Neural cell (in vitro differentiated cells): ENCODE data around the gene TMEM52B.

ENCODE experiments used
- POLR2AphosphoS5 ChIP-seq: IDR thresholded peaks from 2 replicates; pipeline ENCODE4 v1.6.1; 2012
- TF ChIP-seq, protein P1 (sequence below): fragments of 450-650 bp; IDR thresholded peaks from 2 replicates; pipeline ENCODE4 v1.5.1; 2014; ENCODE audit warnings: antibody characterized with exemption, mild to moderate bottlenecking, moderate library complexity; ENCODE audit not compliant: poor library complexity, severe bottlenecking

DNA sequence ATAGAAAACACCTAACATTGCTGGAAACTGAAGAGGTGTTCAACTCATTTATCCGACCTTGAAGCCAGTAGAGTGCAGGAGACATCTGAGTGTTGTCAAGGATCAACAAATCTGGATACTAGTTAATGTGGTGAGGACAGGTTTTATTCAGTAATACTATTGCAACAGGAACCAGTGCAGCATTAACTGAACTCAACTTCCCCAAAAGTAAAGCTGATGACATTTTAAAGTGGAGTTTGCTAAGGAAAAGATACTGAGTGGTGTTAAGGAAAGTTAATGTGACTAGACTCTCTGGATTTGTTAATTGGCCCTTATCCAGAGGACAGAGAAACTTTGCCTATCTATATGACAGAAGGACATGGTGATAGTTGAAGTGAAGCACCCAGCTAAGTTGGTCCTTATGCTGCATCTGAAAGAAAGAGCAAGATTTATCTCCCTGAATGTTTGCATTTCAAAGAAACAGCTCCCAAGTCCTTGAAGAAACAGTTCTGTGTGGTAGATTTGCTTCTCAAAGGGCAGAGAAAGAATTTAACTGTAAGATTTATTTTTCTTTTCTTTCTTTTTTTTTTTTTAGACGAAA is 47.6 kb upstream of the TMEM52B start:
- no peak for TF ChIP-seq POLR2AphosphoS5
- TF ChIP-seq, protein P1, sequence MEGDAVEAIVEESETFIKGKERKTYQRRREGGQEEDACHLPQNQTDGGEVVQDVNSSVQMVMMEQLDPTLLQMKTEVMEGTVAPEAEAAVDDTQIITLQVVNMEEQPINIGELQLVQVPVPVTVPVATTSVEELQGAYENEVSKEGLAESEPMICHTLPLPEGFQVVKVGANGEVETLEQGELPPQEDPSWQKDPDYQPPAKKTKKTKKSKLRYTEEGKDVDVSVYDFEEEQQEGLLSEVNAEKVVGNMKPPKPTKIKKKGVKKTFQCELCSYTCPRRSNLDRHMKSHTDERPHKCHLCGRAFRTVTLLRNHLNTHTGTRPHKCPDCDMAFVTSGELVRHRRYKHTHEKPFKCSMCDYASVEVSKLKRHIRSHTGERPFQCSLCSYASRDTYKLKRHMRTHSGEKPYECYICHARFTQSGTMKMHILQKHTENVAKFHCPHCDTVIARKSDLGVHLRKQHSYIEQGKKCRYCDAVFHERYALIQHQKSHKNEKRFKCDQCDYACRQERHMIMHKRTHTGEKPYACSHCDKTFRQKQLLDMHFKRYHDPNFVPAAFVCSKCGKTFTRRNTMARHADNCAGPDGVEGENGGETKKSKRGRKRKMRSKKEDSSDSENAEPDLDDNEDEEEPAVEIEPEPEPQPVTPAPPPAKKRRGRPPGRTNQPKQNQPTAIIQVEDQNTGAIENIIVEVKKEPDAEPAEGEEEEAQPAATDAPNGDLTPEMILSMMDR: no peak
